GM19455 (cell line): ENCODE results near the gene ST6GALNAC3.

Experiments
- ATAC-seq: cut with Tn5 transposase; IDR thresholded peaks from one replicate; pipeline ENCODE4 v1.9.1; 2021; ENCODE audit not compliant: unreplicated experiment

Gene ST6GALNAC3

DNA sequence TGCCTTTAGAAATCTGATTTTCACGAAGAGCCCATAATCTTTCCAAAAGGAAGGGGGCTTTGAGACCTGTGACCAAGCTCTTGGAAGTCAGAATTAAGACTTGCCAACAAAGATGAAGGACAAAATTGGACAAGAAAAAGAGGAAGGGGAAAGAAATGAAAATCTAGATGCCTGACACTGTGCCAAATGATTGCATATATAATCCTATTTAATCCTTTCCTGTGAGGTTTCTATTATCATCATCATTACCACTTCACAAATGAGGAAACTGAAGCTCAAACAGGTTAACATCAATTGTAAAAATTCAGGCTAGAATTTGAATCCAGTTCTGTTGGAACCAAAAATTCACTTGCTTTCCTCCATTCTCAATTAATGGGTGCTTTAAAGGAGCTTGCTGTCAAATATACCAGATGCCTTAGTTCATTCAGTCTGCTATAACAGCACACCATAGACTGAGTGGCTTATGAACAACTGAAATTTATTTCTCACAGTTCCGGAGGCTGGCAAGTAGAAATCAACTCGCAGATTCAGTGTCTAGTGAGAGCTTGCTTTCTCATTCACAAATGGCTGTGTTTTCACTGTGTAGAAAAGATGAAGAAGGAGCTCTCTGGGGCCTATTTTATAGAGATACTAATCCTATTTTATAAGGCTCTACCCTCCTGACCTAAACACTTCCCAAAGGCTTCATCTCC is 595.2 kb downstream of the ST6GALNAC3 start:
- ATAC-seq = no peak

DNA sequence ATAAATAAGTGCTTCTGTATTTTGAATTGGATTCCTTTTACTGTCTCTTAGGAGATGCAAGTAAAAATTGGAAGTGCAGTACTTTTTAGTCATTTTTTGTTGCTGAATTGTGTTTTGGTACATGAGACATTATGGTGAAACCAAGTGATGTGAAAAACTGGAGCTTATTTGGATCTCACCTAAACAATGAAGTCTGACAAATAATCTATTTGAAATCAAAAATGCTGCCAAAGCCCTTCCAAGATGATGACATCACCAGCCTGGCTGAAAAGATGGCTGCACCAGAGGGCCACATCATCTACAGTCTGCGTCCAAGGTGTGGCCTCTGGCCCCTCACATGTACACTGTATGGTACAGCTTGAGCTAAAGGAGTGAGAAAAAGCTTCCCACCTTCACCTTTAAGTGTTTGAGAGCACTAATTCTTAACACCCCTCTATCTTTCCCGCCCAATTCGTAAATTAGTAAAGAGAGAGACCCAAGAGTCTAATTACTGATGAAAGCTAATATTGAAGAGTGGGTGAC is 600.2 kb downstream of the ST6GALNAC3 start:
- ATAC-seq = no peak

DNA sequence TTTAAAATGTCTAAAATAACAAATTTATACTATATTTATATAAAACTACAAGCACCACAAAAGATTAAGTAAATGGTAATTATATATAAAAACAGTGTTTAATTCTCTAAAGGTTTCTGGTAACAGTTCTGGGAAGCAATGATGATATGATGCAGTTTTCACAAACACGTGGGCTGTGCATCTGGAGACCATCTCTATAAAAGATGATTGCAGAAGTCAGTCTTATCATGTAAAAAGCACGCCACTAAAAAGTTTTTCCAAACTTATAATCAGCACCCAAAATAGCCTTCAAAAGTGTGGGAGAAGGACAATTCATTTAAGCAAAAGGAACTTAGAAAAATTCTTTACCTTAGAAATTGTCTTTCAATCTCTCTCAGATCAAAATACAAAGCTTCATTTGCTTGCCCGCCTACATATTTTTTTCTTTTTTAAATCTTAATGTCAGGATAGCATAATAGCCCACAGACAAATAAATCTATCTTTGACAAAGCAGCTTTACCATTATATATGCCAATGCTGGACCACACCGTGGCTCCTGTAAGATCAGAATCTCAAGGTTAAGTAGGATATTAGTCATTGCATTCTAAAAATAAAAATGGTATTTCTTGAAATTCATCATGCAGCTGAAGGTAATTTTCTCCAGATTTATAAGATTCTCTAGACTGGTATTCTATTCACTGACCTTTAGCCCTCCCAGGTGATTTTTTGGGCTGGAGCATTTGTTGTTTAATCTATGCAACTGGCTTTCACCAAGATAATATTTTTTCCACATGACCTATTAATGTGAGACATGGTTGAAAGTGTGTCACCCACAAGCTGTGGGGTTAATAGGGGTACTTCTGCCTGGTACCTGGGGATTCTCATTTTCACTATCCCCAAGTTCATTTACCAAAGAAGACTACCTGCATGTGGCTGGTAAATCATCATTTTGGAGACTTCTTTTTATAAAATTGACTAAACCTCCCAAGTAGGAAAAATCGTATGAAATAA is 603.2 kb downstream of the ST6GALNAC3 start:
- peak; percentile 68 for ATAC-seq

DNA sequence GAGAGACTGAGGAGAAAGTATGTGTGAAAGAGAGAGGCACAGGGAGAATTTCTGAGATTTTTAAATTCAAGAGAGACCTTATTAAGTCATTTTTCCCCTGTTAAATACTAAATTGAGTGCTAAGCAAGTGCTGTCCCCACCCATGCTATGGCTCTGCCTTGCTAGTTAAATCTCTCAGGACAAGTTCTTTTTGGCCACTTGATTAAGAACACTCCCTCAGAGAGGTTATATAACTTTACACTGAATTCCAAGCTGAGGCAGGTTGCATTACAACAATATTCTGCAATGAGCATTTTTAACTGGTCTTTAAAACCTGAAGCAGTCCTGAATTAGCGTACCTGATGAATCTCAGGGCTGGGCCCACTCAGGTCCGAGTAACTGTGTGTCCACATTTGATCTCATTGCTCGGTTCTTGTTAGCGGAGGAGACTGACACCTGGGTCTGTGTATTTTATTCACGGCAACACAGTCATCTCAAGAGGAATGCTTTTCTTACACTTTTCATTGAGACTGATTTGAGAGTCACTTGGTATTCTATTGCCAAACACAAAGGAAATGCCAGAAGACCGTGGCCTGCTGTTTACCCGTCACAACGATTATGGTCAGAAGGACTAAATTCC is 605.1 kb downstream of the ST6GALNAC3 start:
- ATAC-seq = no peak

DNA sequence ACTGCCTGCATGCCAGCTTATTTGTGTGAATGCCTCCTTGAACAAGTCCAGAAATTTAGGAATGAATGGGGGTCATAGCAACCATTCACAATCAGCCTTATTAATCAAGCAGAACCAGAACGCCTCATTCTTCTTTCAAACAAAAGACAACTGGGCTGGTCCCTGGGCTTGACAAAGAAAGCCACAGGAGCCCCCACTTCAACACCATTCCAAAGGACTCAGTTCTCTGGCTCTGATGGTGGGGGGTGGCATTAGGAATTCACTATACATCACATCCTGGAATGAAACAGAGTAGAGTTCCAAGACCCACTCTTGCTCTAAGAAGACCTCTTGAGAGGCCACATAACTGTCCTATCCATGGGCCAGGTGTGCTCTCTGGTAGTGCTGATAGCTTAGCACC is 606.1 kb downstream of the ST6GALNAC3 start:
- no peak for ATAC-seq

DNA sequence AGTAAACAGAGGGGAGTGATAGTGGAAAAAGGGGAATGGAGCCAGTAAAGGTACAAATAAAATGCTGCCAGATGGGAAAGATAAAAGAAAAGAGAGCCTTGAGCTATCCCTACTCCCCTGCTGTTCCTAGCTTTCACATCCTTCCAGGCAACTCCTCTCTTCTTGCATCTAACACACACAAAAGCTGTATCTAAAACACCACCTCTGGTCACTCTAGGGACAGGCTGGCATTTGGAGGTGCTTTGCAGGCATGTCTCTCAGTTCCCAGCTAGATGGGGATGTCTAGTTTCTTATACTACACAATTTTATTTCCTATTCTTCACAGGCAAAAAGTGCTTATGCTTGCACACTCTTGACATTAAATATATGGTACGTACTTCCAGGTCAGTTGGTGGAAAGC is 607.6 kb downstream of the ST6GALNAC3 start:
- ATAC-seq = no peak
